H1 (cell line): ENCODE results near the gene ERMARD. TPM values are rescaled to one million over a fixed set of nuclear protein-coding genes. Genes with fewer than 3 reads are reported as not detected.

Source experiments
- CTCF ChIA-PET: fragments of 300-600 bp; sonication (Branson Sonifier 250); formaldehyde crosslinking; loops from one replicate; lab custom pipeline; 2021; ENCODE audit not compliant: partially characterized antibody; lab: Charles Lee
- POLR2A ChIA-PET: fragments of 300-600 bp; sonication (Branson Sonifier 250); formaldehyde crosslinking; loops from one replicate; lab custom pipeline; 2021; ENCODE audit warnings: inconsistent platforms; ENCODE audit not compliant: partially characterized antibody; lab: Charles Lee
- DNase-seq, 2 experiments: peaks; one replicate each; pipeline versions ENCODE4 v3.0.0 to v3.0.0-alpha.2; 2010 to 2022; ENCODE audit warnings: low spot score in 2 of 2, low read depth in 1 of 2, mixed read lengths in 1 of 2
- FAIRE-seq: peaks from 2 replicates; lab custom pipeline; 2011; peaks lifted over from hg19 to GRCh38; lab: Jason Lieb, UNC
- H2AFZ ChIP-seq: 2 replicates; pipeline ENCODE4 v1.8.1; 2012; ENCODE audit warnings: low read length, inconsistent platforms
- H2AK5ac ChIP-seq: 2 replicates; pipeline ENCODE4 v1.6.1; 2013; ENCODE audit warnings: low read depth, low read length
- H2BK120ac ChIP-seq: replicated peaks from 2 replicates; pipeline ENCODE3; 2013; ENCODE audit warnings: low read depth, low read length, inconsistent platforms
- H2BK12ac ChIP-seq: 2 replicates; pipeline ENCODE4 v1.6.1; 2013; ENCODE audit warnings: low read depth, low read length
- H2BK15ac ChIP-seq: 2 replicates; pipeline ENCODE4 v1.6.1; 2013; ENCODE audit warnings: low read length
- H2BK20ac ChIP-seq: 2 replicates; pipeline ENCODE4 v1.6.1; 2013; ENCODE audit warnings: low read length
- H2BK5ac ChIP-seq: 2 replicates; pipeline ENCODE4 v1.6.1; 2013; ENCODE audit warnings: low read depth, low read length
- H3K14ac ChIP-seq: 2 replicates; pipeline ENCODE4 v1.6.1; 2013; ENCODE audit warnings: inconsistent platforms; ENCODE audit not compliant: insufficient read length
- H3K18ac ChIP-seq: 2 replicates; pipeline ENCODE4 v1.6.1; 2013; ENCODE audit warnings: low read length; ENCODE audit errors: extremely low read depth
- H3K23ac ChIP-seq: 2 replicates; pipeline ENCODE4 v1.6.1; 2013; ENCODE audit warnings: inconsistent platforms; ENCODE audit not compliant: insufficient read length
- H3K23me2 ChIP-seq: 2 replicates; pipeline ENCODE4 v1.6.1; 2013; ENCODE audit warnings: low read depth, low read length
- H3K27ac ChIP-seq: 2 replicates; pipeline ENCODE4 v1.6.1; 2011; ENCODE audit warnings: low read depth, low read length, inconsistent platforms
- H3K27me3 ChIP-seq, 4 experiments: replicated peaks in 1 of 4; 1 replicate in 1 of 4; 2 replicates in 3 of 4; pipeline versions ENCODE4 v1.6.1 to v1.8.1; 2011 to 2013; ENCODE audit warnings: low read length in 3 of 4, mild to moderate bottlenecking in 3 of 4, inconsistent platforms in 2 of 4, mixed read lengths in 2 of 4, moderate library complexity in 1 of 4; ENCODE audit not compliant: control insufficient read depth in 3 of 4, insufficient read depth in 3 of 4; ENCODE audit errors: extremely low read depth in 1 of 4
- H3K36me3 ChIP-seq, 4 experiments: 2 replicates each; pipeline versions ENCODE4 v1.6.1 to v1.8.1; 2011 to 2013; ENCODE audit warnings: mild to moderate bottlenecking in 4 of 4, low read length in 3 of 4, moderate library complexity in 2 of 4, control low read depth in 1 of 4, inconsistent platforms in 1 of 4; ENCODE audit not compliant: insufficient read depth in 4 of 4, control insufficient read depth in 2 of 4
- H3K4ac ChIP-seq: replicated peaks from 2 replicates; pipeline ENCODE3; 2013; ENCODE audit warnings: low read length, low read depth, mixed read lengths, inconsistent platforms; ENCODE audit not compliant: insufficient read length
- H3K4me1 ChIP-seq, 4 experiments: replicated peaks in 1 of 4; 1 replicate in 1 of 4; 2 replicates in 3 of 4; pipeline versions ENCODE4 v1.6.1 to v1.8.1; 2011 to 2013; ENCODE audit warnings: low read length in 3 of 4, inconsistent platforms in 2 of 4, mixed read lengths in 1 of 4; ENCODE audit not compliant: insufficient read depth in 4 of 4, control insufficient read depth in 3 of 4
- H3K4me2 ChIP-seq, 2 experiments: 2 replicates each; pipeline versions ENCODE4 v1.6.1 to v1.8.1; 2011 to 2013; ENCODE audit warnings: low read depth in 2 of 2, low read length in 2 of 2, control low read depth in 1 of 2, inconsistent platforms in 1 of 2, mild to moderate bottlenecking in 1 of 2; ENCODE audit not compliant: insufficient read depth in 1 of 2
- H3K4me3 ChIP-seq, 4 experiments: fragments of 200-600, 300-600 bp in 1 of 4; sonication (generic), shearing (Covaris generic), sonication (Bioruptor Twin) in 1 of 4; 2 replicates each; pipeline versions ENCODE4 v1.5.1 to v1.8.1; 2011 to 2016; ENCODE audit warnings: low read length in 4 of 4, low read depth in 3 of 4, control low read depth in 2 of 4, inconsistent platforms in 2 of 4, mild to moderate bottlenecking in 2 of 4, mixed read lengths in 1 of 4, moderate library complexity in 1 of 4; ENCODE audit not compliant: insufficient read depth in 2 of 4; ENCODE audit errors: extremely low read depth in 1 of 4
- H3K56ac ChIP-seq: replicated peaks from 2 replicates; pipeline ENCODE3; 2013; ENCODE audit warnings: low read depth, mild to moderate bottlenecking, mixed read lengths, low read length, inconsistent platforms; ENCODE audit not compliant: insufficient read length
- H3K79me1 ChIP-seq: 2 replicates; pipeline ENCODE4 v1.6.1; 2013; ENCODE audit warnings: low read depth, low read length, control low read depth
- H3K79me2 ChIP-seq, 2 experiments: 2 replicates each; pipeline versions ENCODE4 v1.6.1 to v1.8.1; 2012 to 2013; ENCODE audit warnings: low read length in 2 of 2, mild to moderate bottlenecking in 2 of 2, inconsistent platforms in 1 of 2; ENCODE audit not compliant: insufficient read depth in 2 of 2, control insufficient read depth in 1 of 2
- H3K9ac ChIP-seq, 4 experiments: replicated peaks in 1 of 4; 1 replicate in 1 of 4; 2 replicates in 3 of 4; pipeline versions ENCODE4 v1.6.1 to v1.8.1; 2011 to 2013; ENCODE audit warnings: low read depth in 3 of 4, low read length in 3 of 4, control low read depth in 2 of 4, mild to moderate bottlenecking in 2 of 4, moderate library complexity in 2 of 4, inconsistent platforms in 1 of 4; ENCODE audit errors: extremely low read depth in 1 of 4
- H3K9me3 ChIP-seq, 2 experiments: 2 replicates each; pipeline versions ENCODE4 v1.6.1 to v1.8.1; 2012 to 2013; ENCODE audit warnings: mild to moderate bottlenecking in 2 of 2, moderate library complexity in 2 of 2, control low read depth in 1 of 2, inconsistent platforms in 1 of 2, low read depth in 1 of 2, low read length in 1 of 2, mixed read lengths in 1 of 2; ENCODE audit not compliant: insufficient read depth in 2 of 2
- H4K20me1 ChIP-seq, 2 experiments: replicated peaks in 1 of 2; 2 replicates each; pipeline versions ENCODE3 to v1.8.1; 2011 to 2013; ENCODE audit warnings: inconsistent platforms in 2 of 2, low read length in 2 of 2, mild to moderate bottlenecking in 1 of 2; ENCODE audit not compliant: insufficient read depth in 2 of 2, control insufficient read depth in 1 of 2
- H4K5ac ChIP-seq: 2 replicates; pipeline ENCODE4 v1.6.1; 2013; ENCODE audit warnings: low read length, low read depth, mixed read lengths, inconsistent platforms; ENCODE audit not compliant: insufficient read length
- H4K8ac ChIP-seq: 2 replicates; pipeline ENCODE4 v1.8.0; 2013; ENCODE audit warnings: mild to moderate bottlenecking, moderate library complexity, low read length, inconsistent platforms; ENCODE audit not compliant: insufficient read depth; ENCODE audit errors: extremely low read depth
- H4K91ac ChIP-seq: replicated peaks from 2 replicates; pipeline ENCODE3; 2013; ENCODE audit warnings: low read length, mixed read lengths, inconsistent platforms; ENCODE audit not compliant: insufficient read length
- ATF2 ChIP-seq: IDR thresholded peaks from 2 replicates; pipeline ENCODE4 v1.6.1; 2012; ENCODE audit warnings: low read length, inconsistent platforms
- ATF3 ChIP-seq: IDR thresholded peaks from 2 replicates; pipeline ENCODE4 v1.6.1; 2011; ENCODE audit warnings: low read depth, mild to moderate bottlenecking, low read length; ENCODE audit not compliant: insufficient read depth
- E2F6 ChIP-seq: IDR thresholded peaks from 2 replicates; pipeline ENCODE4 v1.6.1; 2012; ENCODE audit warnings: inconsistent platforms
- HDAC2 ChIP-seq, 2 experiments: fragments of 300-600 bp in 1 of 2; sonication (generic) in 1 of 2; IDR thresholded peaks; 2 replicates each; pipeline ENCODE4 v1.6.1; 2011 to 2012; ENCODE audit warnings: low read depth in 2 of 2, low read length in 2 of 2, mild to moderate bottlenecking in 2 of 2, moderate library complexity in 2 of 2, borderline replicate concordance in 1 of 2, inconsistent platforms in 1 of 2
- MAFK ChIP-seq: IDR thresholded peaks from 2 replicates; pipeline ENCODE4 v1.6.1; 2012; ENCODE audit warnings: low read depth, mild to moderate bottlenecking, improper control_type of control experiment, low read length
- RNF2 ChIP-seq: fragments of 200-900, 300-1000 bp; sonication (generic); IDR thresholded peaks from 2 replicates; pipeline ENCODE4 v1.7.1; 2016; ENCODE audit warnings: borderline replicate concordance, low read depth, mild to moderate bottlenecking, antibody characterized with exemption, low read length; ENCODE audit not compliant: poor library complexity, severe bottlenecking; ENCODE audit errors: missing control alignments
- SRF ChIP-seq: IDR thresholded peaks from 2 replicates; pipeline ENCODE4 v1.6.1; 2011; ENCODE audit warnings: mild to moderate bottlenecking, low read depth, low read length, moderate library complexity
- WGBS, 2 experiments: shearing (Covaris generic) in 1 of 2; methylation state at CpG; one replicate each; pipeline versions ENCODE4 v1.1.6 to v1.1.7; 2013 to 2015; ENCODE audit warnings: low lambda C conversion rate in 2 of 2, mixed read lengths in 2 of 2, inconsistent platforms in 1 of 2, low coverage in 1 of 2, missing lambda C conversion rate in 1 of 2; ENCODE audit not compliant: insufficient replicate concordance in 2 of 2, insufficient coverage in 1 of 2, insufficient read length in 1 of 2; ENCODE audit errors: extremely low coverage in 1 of 2, missing lambda C conversion rate in 1 of 2; 5-methylcytosine and 5-hydroxymethylcytosine counted together
- polyA plus RNA-seq, 7 experiments: library from polyadenylated mRNA; depleted of rRNA in 3 of 7; stranded (reverse) in 5 of 7; unstranded in 2 of 7; fragments of >200 nt in 5 of 7; fragments of 200-250 nt in 2 of 7; gene quantifications; 1 replicate in 5 of 7; 2 replicates in 1 of 7; 4 replicates in 1 of 7; pipeline versions ENCODE4 v1.2.1 to v1.2.3, GENCODE V29; 2011 to 2013; ENCODE audit warnings: missing spikeins in 2 of 7, mixed read lengths in 2 of 7
- total RNA-seq: library from RNA; stranded (reverse); fragmentation: NEBNext Ultra II Directional; extraction: Animal tissue kit (Norgen Biotek cat#: 25700); gene quantifications from 2 replicates; pipeline ENCODE4 v1.2.1, GENCODE V29; 2021

The ERMARD gene
- total and polyA plus RNA-seq, 2 of the 8 experiments (the other 6 are each of a cell fraction or from before 2014, with no cell fraction given) = 12.2 to 25.6 TPM

- peak overlapping the region; percentile 51 for H4K91ac ChIP-seq
- ChIA-PET POLR2A (interaction anchor here (1.1 kb wide), 1 partner anchor 99 kb away, joined by 3 read pairs; the partner anchor contains the start of genes C6orf120 and WDR27), CTCF (interaction anchor here (1.0 to 5.6 kb wide), 4 partner anchors 11 to 32 kb away, joined by 3 to 64 read pairs (median 24); no protein-coding TSS in a partner anchor)
- H3K36me3 ChIP-seq = no peaks in the 10 kb centered on the region
- no peak overlapping the region for H4K5ac ChIP-seq
- H2BK20ac ChIP-seq = no peak overlapping the region
- H4K20me1 ChIP-seq = no peaks in the 10 kb centered on the region
- H3K23ac ChIP-seq = no peak overlapping the region
- H2BK120ac ChIP-seq = no peak overlapping the region
- no peak overlapping the region for H2BK5ac ChIP-seq
- H3K4ac ChIP-seq = no peak overlapping the region
- FAIRE-seq (no peak), DNase-seq (peak in 1 of 2 experiments; percentile 45)
- H3K4me2 ChIP-seq = no peak overlapping the region
- H3K79me2 ChIP-seq = no peaks in the 10 kb centered on the region
- H3K79me1 ChIP-seq = no peaks in the 10 kb centered on the region
- H3K9me3 ChIP-seq = no peaks in the 10 kb centered on the region
- no peak overlapping the region for H4K8ac ChIP-seq
- WGBS, 2 experiments = 86% methylated on average over 24 of the region's 31 CpGs; no CpG with 5 or more reads in 1 of the 2 experiments
- no peak overlapping the region; a peak in 1 of 7 replicates for H3K9ac ChIP-seq
- peak overlapping the region; percentile 62; the same call in 1 of the 2 replicates for H2BK12ac ChIP-seq
- no peak overlapping the region for H3K27ac ChIP-seq
- H3K23me2 ChIP-seq = no peaks in the 10 kb centered on the region
- H3K4me3 ChIP-seq = no peak overlapping the region
- no peak overlapping the region for H2AK5ac ChIP-seq
- no peak overlapping the region; the same call in 1 of the 2 replicates for H3K18ac ChIP-seq
- peaks cover 0 to 10% (median 2%) of the 10 kb centered on the region in 4 experiments; a peak in 4 of 7 replicates for H3K4me1 ChIP-seq
- no peak overlapping the region for H3K14ac ChIP-seq
- peak overlapping the region; percentile 81; the same call in 1 of the 2 replicates for H2BK15ac ChIP-seq
- H3K27me3 ChIP-seq = peaks cover 0 to 2% (median under 1%) of the 10 kb centered on the region in 4 experiments; a peak in 2 of 7 replicates
- H3K56ac ChIP-seq = no peak overlapping the region
- H2AFZ ChIP-seq = peak overlapping the region; percentile 83
- TF ChIP-seq MAFK (no peak), HDAC2 (IDR thresholded peaks at IDR 0.05; ENCODE audit: borderline replicate concordance in 1 of 2, low read depth in 2 of 2, low read length in 2 of 2) (no peak), RNF2 (no peak), SRF (no peak), ATF2 (no peak), E2F6 (no peak), ATF3 (no peak)
Measured at GRCh38 chr6:169801396-169802160, 50.2 kb downstream of the ERMARD start.
